ENCODE measurements around the gene EED. TPM values are rescaled to one million over a fixed set of nuclear protein-coding genes. Genes with fewer than 3 reads are reported as not detected.

EED gene
- polyA plus RNA-seq, 3 donors: 2.3 to 17.8 (median 5.1) TPM

- Histone ChIP-seq H3K27ac (ENCODE audit: low read depth in 1 of 2, low read length in 2 of 2) (no peak overlapping the region), H3K36me3 (replicated peaks in 1 of 2; ENCODE audit: control insufficient read depth in 1 of 2, insufficient read depth in 2 of 2, low read length in 2 of 2) (peaks cover 66 to 98% of the 10 kb centered on the region in 2 donors), H3K4me3 (replicated peaks in 1 of 3; ENCODE audit: low read depth in 2 of 3, low read length in 3 of 3) (no peak overlapping the region), H4K20me1 (ENCODE audit: insufficient read depth, low read length) (peaks cover 17% of the 10 kb centered on the region), H3K9ac (ENCODE audit: insufficient read depth, low read length, poor library complexity, severe bottlenecking) (no peak overlapping the region), H3K79me2 (ENCODE audit: insufficient read depth, low read length) (peaks cover 50% of the 10 kb centered on the region), H3K9me3 (replicated peaks in 1 of 2; ENCODE audit: control insufficient read depth in 1 of 2, insufficient read depth in 1 of 2, low read length in 2 of 2) (peaks cover 0 to 12% of the 10 kb centered on the region in 2 donors), H3K4me2 (replicated peaks; ENCODE audit: extremely low read depth, low read length, poor library complexity, severe bottlenecking) (no peak overlapping the region), H2AFZ (ENCODE audit: insufficient read depth, low read depth, low read length, poor library complexity, severe bottlenecking) (no peak overlapping the region), H3K4me1 (ENCODE audit: control insufficient read depth in 1 of 2, insufficient read depth in 2 of 2, low read length in 2 of 2) (no peaks in the 10 kb centered on the region), H3K27me3 (ENCODE audit: control insufficient read depth in 2 of 2, insufficient read depth in 2 of 2, low read length in 2 of 2) (no peaks in the 10 kb centered on the region)
- H3K4me3 Mint-ChIP-seq: no peak overlapping the region
- H3K27ac Mint-ChIP-seq: peak overlapping the region in 2 of 7 donors; percentile 65 to 74
- no peak for DNase-seq
- no peak for TF ChIP-seq CTCF (IDR thresholded peaks at IDR 0.05)
- WGBS (ENCODE audit: insufficient coverage): no CpG with 5 or more reads among the region's 6 CpGs
- peaks cover 5% of the 10 kb centered on the region for H3K4me1 Mint-ChIP-seq
- H3K9me3 Mint-ChIP-seq: peaks cover 0 to 8% (median 4%) of the 10 kb centered on the region in 7 donors
- peaks cover 66 to 93% of the 10 kb centered on the region in 2 donors for H3K36me3 Mint-ChIP-seq
- H3K27me3 Mint-ChIP-seq (ENCODE audit: low read depth in 3 of 3): no peaks in the 10 kb centered on the region
- intact Hi-C loops (cut with micrococcal nuclease): no loop called here
These were observed 29.9 kb downstream of the EED start for GRCh38 chr11:86274503-86274902.

GRCh38 chr11:86274999-86275398, 30.4 kb downstream of the EED start:
- no peak for DNase-seq
- H3K36me3 ChIP-seq (replicated peaks in 1 of 2; ENCODE audit: control insufficient read depth in 1 of 2, insufficient read depth in 2 of 2, low read length in 2 of 2): peaks cover 65 to 98% of the 10 kb centered on the region in 2 donors
- Mint-ChIP-seq H3K9me3 (peaks cover 0 to 12% (median 4%) of the 10 kb centered on the region in 7 donors), H3K27ac (peak overlapping the region in 2 of 7 donors; percentile 65 to 74), H3K4me3 (no peak overlapping the region), H3K4me1 (peaks cover 8% of the 10 kb centered on the region), H3K27me3 (ENCODE audit: low read depth in 3 of 3) (no peaks in the 10 kb centered on the region), H3K36me3 (peaks cover 67 to 93% of the 10 kb centered on the region in 2 donors)
- no peak overlapping the region for H3K4me2 ChIP-seq (replicated peaks; ENCODE audit: extremely low read depth, low read length, poor library complexity, severe bottlenecking)
- no peak overlapping the region for H3K4me3 ChIP-seq (replicated peaks in 1 of 3; ENCODE audit: low read depth in 2 of 3, low read length in 3 of 3)
- peaks cover 12% of the 10 kb centered on the region for H4K20me1 ChIP-seq (ENCODE audit: insufficient read depth, low read length)
- intact Hi-C loops (cut with micrococcal nuclease): no loop called here
- H3K4me1 ChIP-seq (ENCODE audit: control insufficient read depth in 1 of 2, insufficient read depth in 2 of 2, low read length in 2 of 2): no peaks in the 10 kb centered on the region
- H3K27ac ChIP-seq (ENCODE audit: low read depth in 1 of 2, low read length in 2 of 2): no peak overlapping the region
- no peaks in the 10 kb centered on the region for H3K27me3 ChIP-seq (ENCODE audit: control insufficient read depth in 2 of 2, insufficient read depth in 2 of 2, low read length in 2 of 2)
- WGBS (ENCODE audit: insufficient coverage): no CpG with 5 or more reads among the region's 4 CpGs
- peaks cover 0 to 12% of the 10 kb centered on the region in 2 donors for H3K9me3 ChIP-seq (replicated peaks in 1 of 2; ENCODE audit: control insufficient read depth in 1 of 2, insufficient read depth in 1 of 2, low read length in 2 of 2)
- H3K9ac ChIP-seq (ENCODE audit: insufficient read depth, low read length, poor library complexity, severe bottlenecking): no peak overlapping the region
- no peak overlapping the region for H2AFZ ChIP-seq (ENCODE audit: insufficient read depth, low read depth, low read length, poor library complexity, severe bottlenecking)
- no peak for TF ChIP-seq CTCF (IDR thresholded peaks at IDR 0.05)
- peaks cover 46% of the 10 kb centered on the region for H3K79me2 ChIP-seq (ENCODE audit: insufficient read depth, low read length)

Data from CD14-positive monocyte (primary cell).